Stimulated activated CD4-positive, alpha-beta T cell treated with anti-CD3 and anti-CD28 coated beads, Interleukin-1b, Interleukin-23, amount 100 ng/mL, for 24 hours (primary cell): ENCODE measurements around the gene SSTR5.

Experiments
- DNase-seq, 4 experiments: peaks; one replicate each; pipeline ENCODE4 v3.0.0-alpha.2; 2020; ENCODE audit warnings: low read depth in 4 of 4, low spot score in 1 of 4

SSTR5 gene

DNA sequence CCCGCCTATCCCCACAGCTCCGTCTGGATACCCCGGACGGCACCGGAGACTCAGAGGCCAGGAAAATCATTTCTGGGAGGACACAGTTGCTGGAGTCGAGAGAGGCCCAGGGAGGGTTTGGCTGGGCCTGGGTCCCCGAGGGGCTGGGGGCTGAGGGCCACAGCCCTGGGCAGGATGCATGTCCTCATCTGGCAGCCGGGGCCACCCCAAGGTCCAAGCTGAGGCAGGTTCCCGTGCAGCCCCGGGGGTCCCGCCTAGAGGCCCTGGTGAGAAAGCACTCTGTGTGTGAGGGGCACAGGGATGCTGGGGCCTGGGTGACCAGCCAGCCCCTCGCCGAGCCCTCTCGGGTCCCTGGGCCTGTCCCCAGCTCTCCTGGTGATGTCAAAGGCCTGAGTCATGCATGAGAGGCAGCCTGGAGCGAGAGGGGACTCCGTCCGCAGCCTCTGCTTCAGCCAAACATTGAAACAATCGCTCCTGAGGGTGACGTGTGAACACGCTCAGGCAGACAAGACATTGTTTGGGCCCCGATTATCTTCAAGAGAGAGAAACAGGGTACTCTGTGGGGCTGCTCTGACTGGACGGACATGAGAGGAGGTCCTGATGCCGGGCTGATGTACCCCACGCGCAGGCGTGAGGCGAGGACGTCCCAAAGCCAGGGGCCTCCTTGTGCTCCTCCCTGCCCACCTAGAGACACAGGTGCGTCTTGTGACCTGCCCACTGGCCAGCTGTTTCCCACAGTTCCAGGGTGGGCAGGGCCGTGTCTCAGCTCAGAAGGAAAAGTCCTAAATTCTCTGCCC is 49.3 kb downstream of the SSTR5 start:
- no peak for DNase-seq

- DNase-seq, result no peak
Measured at GRCh38 chr16:1122398-1122765, 49.8 kb downstream of the SSTR5 start.

DNA sequence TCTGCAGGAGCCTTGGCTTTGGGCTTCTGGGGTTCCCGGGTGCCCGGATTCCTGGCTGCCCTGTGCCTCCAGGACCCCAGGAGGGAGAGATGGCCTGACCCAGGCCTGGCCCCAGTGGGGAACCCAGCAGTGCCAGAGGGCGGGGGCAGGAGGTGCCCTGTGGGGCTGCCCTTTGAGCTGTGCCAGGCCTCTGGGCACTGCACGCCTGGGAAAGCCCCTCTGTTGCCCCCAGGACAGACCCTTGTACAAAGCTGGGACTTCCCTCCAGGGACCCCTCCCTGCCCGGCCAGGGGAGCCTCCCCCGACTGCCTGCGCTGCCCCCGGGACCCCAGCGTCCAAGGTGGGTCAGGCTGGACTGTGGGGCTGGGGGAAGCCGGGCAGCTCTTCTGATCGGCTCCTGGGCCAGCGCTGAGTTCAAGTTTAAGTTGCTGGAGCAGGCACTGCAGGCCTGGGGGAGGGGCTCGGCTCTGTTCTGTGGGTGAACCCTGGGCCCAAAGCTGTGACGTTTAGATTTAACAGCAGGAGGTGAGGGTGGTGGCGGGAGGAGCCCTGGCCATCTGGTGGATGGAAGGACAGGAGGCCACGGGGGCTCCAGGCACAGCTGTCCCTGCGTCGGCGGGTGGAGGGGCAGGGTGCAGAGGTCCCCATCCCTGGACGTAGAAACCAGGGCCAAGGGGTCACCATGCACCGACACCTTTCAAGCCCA is 51.1 kb downstream of the SSTR5 start:
- no peak for DNase-seq

- no peak for DNase-seq
Measured at GRCh38 chr16:1124291-1124690, 51.7 kb downstream of the SSTR5 start.

- DNase-seq, result no peak
Measured at GRCh38 chr16:1124795-1125194, 52.2 kb downstream of the SSTR5 start.

DNA sequence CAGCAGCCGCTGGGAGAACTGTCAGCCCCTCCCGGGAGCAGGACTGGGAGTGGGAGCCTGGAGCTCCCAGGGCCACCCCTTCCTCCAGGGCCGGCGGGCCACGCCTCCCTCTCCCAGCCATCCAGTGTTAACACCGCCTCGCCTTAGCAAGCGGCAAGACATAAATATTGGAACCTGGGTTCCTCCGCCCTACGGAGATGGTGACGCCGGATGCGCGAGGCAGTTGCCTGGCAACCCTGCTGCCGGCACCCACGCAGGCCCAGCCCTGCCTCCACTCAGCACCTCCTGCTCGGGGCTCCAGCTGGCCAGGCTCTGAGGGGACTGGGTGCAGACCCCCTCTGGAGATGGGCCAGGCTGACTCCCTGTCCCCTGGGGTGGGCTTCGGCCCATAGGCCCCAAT is 52.9 kb downstream of the SSTR5 start:
- DNase-seq, result peak in 2 of 4 experiments; percentile 6 to 18

DNA sequence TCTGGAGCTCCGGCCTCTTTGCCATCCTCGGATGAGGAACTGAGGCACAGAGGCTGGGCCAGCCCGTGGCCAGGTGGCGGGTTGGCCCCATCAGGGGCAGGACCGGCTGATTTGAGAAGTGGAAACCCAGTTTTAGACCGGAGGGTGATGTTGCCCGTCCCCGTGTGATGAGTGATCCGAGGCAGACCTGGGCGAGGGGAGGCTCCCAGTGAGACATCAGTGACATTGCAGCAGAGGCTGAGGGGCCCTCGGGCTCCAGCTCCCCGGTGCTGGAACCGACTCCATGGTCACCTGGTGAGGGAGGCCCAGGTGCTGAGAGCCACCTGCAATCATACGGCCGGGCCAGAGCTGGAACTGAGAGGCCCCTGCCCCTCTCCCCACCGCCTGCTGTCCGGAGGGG is 53.5 kb downstream of the SSTR5 start:
- no peak for DNase-seq

- DNase-seq, result no peak
Measured at GRCh38 chr16:1126586-1126985, 54.0 kb downstream of the SSTR5 start.

- no peak for DNase-seq
Measured at GRCh38 chr16:1127101-1127500, 54.6 kb downstream of the SSTR5 start.

GRCh38 chr16:1127971-1128715 is 55.6 kb downstream of the SSTR5 start:
- no peak for DNase-seq

DNA sequence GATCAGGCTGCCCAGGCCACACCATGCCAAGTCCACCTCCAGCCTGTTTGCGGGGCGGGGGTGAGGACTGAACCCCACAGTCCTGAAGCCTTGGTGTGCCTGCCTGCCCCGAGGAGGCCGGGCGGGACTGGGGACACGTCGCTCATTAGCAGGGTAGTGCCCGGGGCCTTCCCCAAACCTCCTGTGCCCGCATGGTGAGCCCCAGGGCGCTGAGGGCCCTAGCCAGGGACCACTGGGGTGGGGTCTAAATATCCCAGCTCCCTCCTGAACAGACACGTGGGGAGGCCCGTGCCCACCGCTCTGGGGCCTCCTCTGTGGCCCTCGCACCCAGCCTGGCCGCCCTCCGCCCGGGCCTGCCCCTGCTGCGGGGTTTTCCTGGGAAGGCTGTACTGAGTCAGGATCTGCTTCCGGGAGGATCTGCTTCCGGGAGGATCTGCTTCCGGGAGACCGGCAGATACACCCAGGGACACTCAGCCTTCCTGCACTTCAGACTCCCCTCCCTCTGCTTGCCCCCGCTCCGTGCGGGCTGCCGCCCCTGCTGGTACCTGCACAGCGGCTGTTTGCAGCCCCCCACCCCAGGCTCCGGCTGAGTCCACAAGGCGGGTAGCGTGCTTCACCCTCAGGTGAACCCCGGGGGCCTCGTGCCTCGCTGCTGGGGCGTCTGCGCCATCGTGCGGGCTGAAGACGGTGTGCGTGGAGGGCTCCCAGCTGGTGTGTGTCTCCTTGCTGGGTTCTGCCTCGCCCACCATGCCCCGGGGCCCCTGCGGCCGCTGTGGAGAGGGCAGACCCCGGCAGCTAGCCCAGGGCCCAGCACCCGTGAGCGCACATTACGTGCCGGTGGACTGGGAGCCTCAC is 56.8 kb downstream of the SSTR5 start:
- DNase-seq, result no peak

- DNase-seq, result no peak
Measured at GRCh38 chr16:1130382-1130781, 57.8 kb downstream of the SSTR5 start.
